ENCODE results near the gene DENND1A.
A peak's percentile ranks its signal among the peaks of the same experiment; 100 is the strongest.

GRCh38 chr9:123544007-123544827, 385.7 kb downstream of the DENND1A start:
- TF ChIP-seq CTCF (IDR thresholded peaks at IDR 0.05; ENCODE audit: insufficient read depth, low read length, poor library complexity, severe bottlenecking): peak; percentile 91
- no peak for TF ChIP-seq EZH2phosphoT487 (conservative IDR thresholded peaks at IDR 0.05; ENCODE audit: low read length)

Measured in SU-DHL-6 (cell line).